ENCODE results near the gene RAPGEF5. TPM values are rescaled to one million over a fixed set of nuclear protein-coding genes. Genes with fewer than 3 reads are reported as not detected.

Gene RAPGEF5
- total RNA-seq, 1 donor from 2014 or later = 5.4 TPM

DNA sequence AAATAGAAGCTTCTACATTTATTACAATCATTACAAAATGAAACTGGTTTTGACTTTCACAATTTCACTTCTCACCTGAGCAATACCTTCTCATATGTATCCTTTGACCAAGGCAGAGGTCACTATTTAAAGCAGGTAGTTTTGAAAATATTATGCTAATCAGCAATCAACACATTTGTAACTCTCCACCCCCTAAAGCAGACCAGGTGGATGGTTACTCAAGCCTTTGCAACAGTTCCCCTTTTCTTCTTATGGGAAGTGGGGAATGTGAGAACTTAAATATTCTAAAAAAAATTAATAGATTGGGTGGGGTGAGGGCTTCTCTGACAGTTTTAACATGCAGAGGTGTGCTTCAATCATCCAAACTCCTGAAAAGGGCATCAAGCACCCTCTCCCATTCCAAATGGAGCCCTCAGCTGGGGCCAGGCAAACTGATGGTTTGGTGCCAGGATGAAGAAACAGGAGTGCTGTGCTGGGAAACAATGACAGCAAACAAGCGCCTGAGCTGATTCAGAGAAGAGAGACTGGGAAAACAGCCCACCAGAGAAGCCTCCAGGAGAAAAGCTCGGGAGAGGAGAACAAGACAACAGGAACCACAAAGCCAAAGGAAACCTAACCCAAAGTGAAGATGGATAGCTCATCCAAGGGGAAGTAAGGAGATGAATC lies 17.1 kb downstream of the RAPGEF5 start:
- Mint-ChIP-seq H3K27ac (no peak overlapping the region), H3K36me3 (no peaks in the 10 kb centered on the region), H3K4me3 (no peak overlapping the region), H3K9me3 (peaks cover 7% of the 10 kb centered on the region), H3K27me3 (ENCODE audit: low read depth) (no peaks in the 10 kb centered on the region), H3K4me1 (no peaks in the 10 kb centered on the region)
- DNase-seq (ENCODE audit: low spot score in 2 of 2, unreplicated experiment in 2 of 2) = no peak
- TF ChIP-seq, protein P1, sequence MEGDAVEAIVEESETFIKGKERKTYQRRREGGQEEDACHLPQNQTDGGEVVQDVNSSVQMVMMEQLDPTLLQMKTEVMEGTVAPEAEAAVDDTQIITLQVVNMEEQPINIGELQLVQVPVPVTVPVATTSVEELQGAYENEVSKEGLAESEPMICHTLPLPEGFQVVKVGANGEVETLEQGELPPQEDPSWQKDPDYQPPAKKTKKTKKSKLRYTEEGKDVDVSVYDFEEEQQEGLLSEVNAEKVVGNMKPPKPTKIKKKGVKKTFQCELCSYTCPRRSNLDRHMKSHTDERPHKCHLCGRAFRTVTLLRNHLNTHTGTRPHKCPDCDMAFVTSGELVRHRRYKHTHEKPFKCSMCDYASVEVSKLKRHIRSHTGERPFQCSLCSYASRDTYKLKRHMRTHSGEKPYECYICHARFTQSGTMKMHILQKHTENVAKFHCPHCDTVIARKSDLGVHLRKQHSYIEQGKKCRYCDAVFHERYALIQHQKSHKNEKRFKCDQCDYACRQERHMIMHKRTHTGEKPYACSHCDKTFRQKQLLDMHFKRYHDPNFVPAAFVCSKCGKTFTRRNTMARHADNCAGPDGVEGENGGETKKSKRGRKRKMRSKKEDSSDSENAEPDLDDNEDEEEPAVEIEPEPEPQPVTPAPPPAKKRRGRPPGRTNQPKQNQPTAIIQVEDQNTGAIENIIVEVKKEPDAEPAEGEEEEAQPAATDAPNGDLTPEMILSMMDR (IDR thresholded peaks at IDR 0.05; ENCODE audit: unreplicated experiment) = no peak

DNA sequence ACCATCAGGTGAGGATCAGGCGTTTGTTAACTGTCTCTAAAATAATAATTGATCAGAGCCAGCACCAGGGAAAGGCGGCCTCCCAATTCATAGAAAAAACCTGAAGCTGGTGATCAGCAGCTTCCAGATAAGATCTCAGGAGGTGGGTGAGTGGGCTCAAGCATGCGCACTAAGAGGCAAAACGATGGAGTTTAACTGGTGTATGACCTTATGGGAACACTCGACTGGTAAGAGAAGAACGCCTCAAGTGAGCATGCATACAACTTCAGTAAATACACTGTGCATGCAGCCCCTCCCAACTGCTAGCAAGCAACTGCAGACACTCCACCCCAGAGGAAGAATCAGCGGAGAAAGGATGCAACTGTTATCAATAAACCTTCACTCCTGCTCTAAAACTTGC lies 18.1 kb downstream of the RAPGEF5 start:
- Mint-ChIP-seq H3K27me3 (ENCODE audit: low read depth) (no peaks in the 10 kb centered on the region), H3K4me3 (no peak overlapping the region), H3K9me3 (peaks cover 7% of the 10 kb centered on the region), H3K27ac (no peak overlapping the region), H3K36me3 (no peaks in the 10 kb centered on the region), H3K4me1 (no peaks in the 10 kb centered on the region)
- TF ChIP-seq, protein P1 (IDR thresholded peaks at IDR 0.05; ENCODE audit: unreplicated experiment) = no peak
- DNase-seq (ENCODE audit: low spot score in 2 of 2, unreplicated experiment in 2 of 2) = no peak

DNA sequence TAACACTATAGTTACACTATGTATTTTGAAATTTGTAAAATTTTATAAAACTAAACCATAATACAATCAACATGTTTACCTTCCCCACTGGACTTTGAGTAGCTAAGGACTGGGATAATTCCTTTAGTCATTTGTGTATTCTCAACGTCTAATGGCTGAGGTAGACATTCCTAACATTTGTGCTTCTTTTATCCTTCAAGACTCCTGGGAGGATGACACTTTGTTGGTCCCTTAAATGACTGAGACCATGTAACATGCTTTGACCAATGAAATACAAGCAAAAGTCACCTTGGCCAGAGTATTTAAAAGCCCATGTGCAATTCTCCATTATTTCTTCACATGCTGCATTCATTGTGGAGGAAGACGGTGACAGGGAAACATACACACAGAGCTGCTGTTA lies 18.5 kb downstream of the RAPGEF5 start:
- no peak for DNase-seq (ENCODE audit: low spot score in 2 of 2, unreplicated experiment in 2 of 2)
- TF ChIP-seq, protein P1 (IDR thresholded peaks at IDR 0.05; ENCODE audit: unreplicated experiment) = no peak
- Mint-ChIP-seq H3K9me3 (peaks cover 7% of the 10 kb centered on the region), H3K4me1 (peaks cover 1% of the 10 kb centered on the region), H3K4me3 (no peak overlapping the region), H3K27ac (no peak overlapping the region), H3K27me3 (ENCODE audit: low read depth) (no peaks in the 10 kb centered on the region), H3K36me3 (no peaks in the 10 kb centered on the region)

DNA sequence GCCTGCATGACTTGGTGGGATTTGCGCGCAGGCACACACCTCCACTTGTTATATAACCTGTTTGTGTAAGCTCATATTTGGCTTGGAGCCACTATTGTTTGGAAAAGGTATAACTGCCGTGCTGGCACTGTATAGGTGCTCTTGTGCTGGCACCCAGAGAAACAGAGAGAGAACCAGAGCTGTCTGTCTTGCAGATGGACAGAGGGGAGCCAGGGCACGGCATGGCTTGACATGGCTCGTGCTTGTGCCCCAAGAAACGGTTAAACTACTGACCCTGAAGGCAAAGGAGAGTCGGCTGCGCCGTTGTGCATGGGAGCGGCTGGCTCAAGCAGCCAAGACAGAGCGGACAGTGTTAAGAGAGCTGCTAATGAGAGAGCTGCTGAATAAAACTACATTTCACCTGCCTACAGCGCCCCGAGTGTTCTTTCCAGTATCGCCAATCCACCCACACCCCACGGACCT lies 23.2 kb downstream of the RAPGEF5 start:
- Mint-ChIP-seq H3K27me3 (ENCODE audit: low read depth) (no peaks in the 10 kb centered on the region), H3K4me3 (no peak overlapping the region), H3K4me1 (peaks cover 31% of the 10 kb centered on the region), H3K36me3 (no peaks in the 10 kb centered on the region), H3K9me3 (no peaks in the 10 kb centered on the region), H3K27ac (no peak overlapping the region)
- no peak for DNase-seq (ENCODE audit: low spot score in 2 of 2, unreplicated experiment in 2 of 2)
- TF ChIP-seq, protein P1 (IDR thresholded peaks at IDR 0.05; ENCODE audit: unreplicated experiment) = no peak

DNA sequence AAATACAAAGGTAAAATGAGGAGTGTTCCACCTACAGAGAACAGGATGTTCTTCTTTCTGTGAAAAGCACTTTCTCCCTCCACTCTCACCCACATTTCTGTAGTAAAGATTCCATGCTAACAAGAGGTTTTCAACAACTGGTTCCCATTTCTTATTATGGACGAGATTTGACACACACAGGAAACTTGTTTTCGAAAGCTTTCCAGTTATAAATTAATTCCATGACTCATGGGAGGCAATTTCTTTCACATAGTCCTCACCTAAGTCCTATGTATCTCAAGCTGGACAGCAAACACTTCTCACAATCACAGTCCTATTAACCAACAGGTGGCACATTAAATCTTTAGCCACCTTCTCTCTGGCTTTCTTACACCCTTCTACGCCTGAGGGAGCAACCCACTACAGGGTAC lies 24.5 kb downstream of the RAPGEF5 start:
- peaks cover 33% of the 10 kb centered on the region for H3K4me1 Mint-ChIP-seq
- DNase-seq (ENCODE audit: low spot score in 2 of 2, unreplicated experiment in 2 of 2) = no peak
- TF ChIP-seq, protein P1 (IDR thresholded peaks at IDR 0.05; ENCODE audit: unreplicated experiment) = no peak
- H3K4me3 Mint-ChIP-seq = no peak overlapping the region
- H3K9me3 Mint-ChIP-seq = no peaks in the 10 kb centered on the region
- H3K27ac Mint-ChIP-seq = no peak overlapping the region
- H3K36me3 Mint-ChIP-seq = no peaks in the 10 kb centered on the region
- H3K27me3 Mint-ChIP-seq (ENCODE audit: low read depth) = no peaks in the 10 kb centered on the region
